Medulla oblongata (tissue), 1 donor: Measurements from ENCODE around the gene RHPN2.
"Not testable (repeated sequence)": the region's sequence is repeated elsewhere in the genome, so short reads cannot be mapped to it uniquely, and the experiment has no call there.

ENCODE experiments used
- DNase-seq: peaks from one replicate; pipeline ENCODE4 v3.0.0-alpha.2; 2015; ENCODE audit errors: extremely low spot score

Gene RHPN2

GRCh38 chr19:32977280-32977679 lies 87.4 kb downstream of the RHPN2 start:
- no peak for DNase-seq

GRCh38 chr19:32976223-32976805 lies 88.4 kb downstream of the RHPN2 start:
- DNase-seq, result peak; percentile 78

GRCh38 chr19:32971715-32972540 lies 92.8 kb downstream of the RHPN2 start, which contains the start of the genes CEP89 and FAAP24:
Gene CEP89, minus strand, starts transcription at chr19:32971958. Its CDS starts 84 bp downstream, at chr19:32971874.
Gene FAAP24, plus strand, starts transcription at chr19:32972242. Its CDS starts 955 bp downstream, at chr19:32973197.
- DNase-seq, result peak; percentile 100

GRCh38 chr19:32971012-32971595 lies 93.6 kb downstream of the RHPN2 start:
- no peak for DNase-seq

DNA sequence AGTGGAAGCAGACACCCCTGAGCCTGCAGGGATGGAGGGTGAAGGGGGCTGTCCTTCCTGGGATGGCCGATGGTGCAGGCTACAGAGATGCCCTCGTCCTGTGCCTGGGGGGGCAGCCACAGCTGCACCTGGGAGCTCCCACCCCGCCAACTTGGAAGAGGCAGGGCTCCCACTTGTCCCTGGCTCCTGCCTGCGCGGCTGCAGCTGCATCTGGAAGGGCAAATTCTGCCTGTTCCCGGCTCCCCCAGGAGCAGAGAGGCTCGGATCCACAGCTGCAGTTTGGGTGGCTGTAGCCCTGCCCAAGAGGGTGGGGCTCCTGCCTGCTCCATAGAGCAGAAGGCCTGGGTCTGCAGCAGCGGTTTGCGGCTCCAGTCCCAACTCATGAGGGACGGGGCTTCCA lies 95.1 kb downstream of the RHPN2 start:
- no peak for DNase-seq

DNA sequence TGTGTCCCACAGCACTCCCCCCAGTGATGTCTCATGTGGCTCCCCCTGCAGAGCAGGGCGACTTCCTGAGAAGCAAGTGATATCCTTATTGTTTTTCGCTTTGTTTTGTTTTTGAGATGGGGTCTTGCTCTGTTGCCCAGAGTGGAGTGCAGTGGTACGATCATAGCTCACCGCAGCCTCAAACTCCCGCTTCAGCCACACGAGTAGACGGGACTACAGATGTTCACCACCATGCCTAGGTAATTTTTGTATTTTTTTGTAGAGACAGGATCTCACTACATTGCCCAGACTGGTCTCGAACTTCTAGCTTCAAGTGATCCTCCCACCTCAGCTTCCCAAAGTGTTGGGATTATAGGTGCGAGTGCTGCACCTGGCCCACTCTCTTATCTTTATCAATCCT lies 97.9 kb downstream of the RHPN2 start:
- DNase-seq, result no peak

- DNase-seq, result no peak
These were observed 119.4 kb downstream of the RHPN2 start for GRCh38 chr19:32945260-32945659.

DNA sequence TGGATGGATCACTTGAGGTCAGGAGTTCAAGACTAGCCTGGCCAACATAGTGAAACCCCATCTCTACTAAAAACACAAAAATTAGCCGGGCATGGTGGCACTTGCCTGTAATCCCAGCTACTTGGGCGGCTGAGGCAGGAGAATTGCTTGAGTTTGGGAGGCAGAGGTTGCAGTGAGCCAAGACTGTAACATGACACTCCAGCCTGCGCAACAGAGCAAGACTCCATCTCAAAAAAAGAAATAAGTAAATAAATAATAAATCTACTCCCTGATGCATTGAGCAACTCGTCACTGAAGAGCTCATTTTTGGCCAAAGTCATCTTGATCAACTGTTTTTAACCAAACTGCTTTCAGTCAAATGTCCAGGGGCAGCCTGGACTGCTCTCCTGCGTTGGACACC lies 123.4 kb downstream of the RHPN2 start:
- not testable (repeated sequence) for DNase-seq

DNA sequence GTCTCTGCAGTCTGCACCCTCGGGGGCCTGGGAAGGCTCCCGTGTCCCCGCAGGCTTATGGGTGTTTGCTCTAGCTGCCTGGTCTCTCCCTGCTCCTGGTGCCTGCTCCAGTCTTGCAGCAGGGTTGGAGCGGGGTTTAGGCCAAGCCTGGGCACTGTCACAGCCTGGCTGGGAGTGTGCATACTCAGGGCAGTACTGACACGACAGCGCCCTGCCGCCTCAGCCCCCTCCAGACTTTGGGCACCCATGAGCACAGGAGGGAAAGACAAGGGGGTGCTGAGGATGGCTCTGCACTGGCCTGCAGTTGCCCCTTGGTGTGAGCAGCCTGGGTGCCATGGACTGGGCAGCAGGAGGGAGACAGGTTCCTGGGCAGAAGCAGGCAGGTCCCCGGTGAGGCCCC lies 128.6 kb downstream of the RHPN2 start:
- DNase-seq, result no peak

GRCh38 chr19:32935629-32936028 lies 129.1 kb downstream of the RHPN2 start:
- DNase-seq, result no peak

GRCh38 chr19:32933571-32933970 lies 131.1 kb downstream of the RHPN2 start:
- no peak for DNase-seq

DNA sequence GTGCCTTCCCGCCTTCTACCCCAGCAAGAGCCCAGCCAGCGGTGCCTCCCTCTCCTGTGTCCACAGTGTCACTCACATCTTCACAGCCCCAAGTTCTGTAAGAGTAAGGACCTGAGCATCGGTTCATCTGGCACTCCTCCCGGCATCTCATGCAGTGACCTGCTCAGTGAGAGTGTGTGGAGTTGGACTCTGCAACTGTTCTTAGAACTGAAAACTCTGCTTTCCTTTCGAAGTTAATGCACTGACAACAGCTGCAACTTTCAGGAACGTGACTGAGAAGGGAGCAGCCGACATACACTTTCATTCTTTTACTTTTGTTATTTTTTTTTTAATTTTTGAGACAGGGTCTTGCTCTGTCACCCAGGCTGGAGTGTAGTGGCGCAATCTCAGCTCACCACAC lies 134.1 kb downstream of the RHPN2 start:
- no peak for DNase-seq

GRCh38 chr19:32928806-32929205 lies 135.9 kb downstream of the RHPN2 start:
- no peak for DNase-seq
